ENCODE results near the gene DCXR. TPM values are rescaled to one million over a fixed set of nuclear protein-coding genes. Genes with fewer than 3 reads are reported as not detected.
A peak's percentile ranks its signal among the peaks of the same experiment; 100 is the strongest.

Gene DCXR
- total RNA-seq, 1 donor from 2014 or later: 49.9 TPM

GRCh38 chr17:82064433-82065192, 27.1 kb upstream of the DCXR start:
- DNase-seq (ENCODE audit: low read depth) (no peak), FAIRE-seq (no peak)
- peaks cover 30% of the 10 kb centered on the region for H3K79me2 ChIP-seq (ENCODE audit: insufficient read depth, low read length)
- peak overlapping the region; percentile 96 for H3K4me2 ChIP-seq (ENCODE audit: low read length)
- peak overlapping the region; percentile 66 for H2AFZ ChIP-seq (ENCODE audit: low read depth, low read length)
- Mint-ChIP-seq H3K9me3 (ENCODE audit: unreplicated experiment) (no peaks in the 10 kb centered on the region), H3K4me1 (ENCODE audit: low read depth, unreplicated experiment) (no peaks in the 10 kb centered on the region), H3K27ac (ENCODE audit: unreplicated experiment) (no peak overlapping the region), H3K27me3 (ENCODE audit: low read depth, unreplicated experiment) (no peaks in the 10 kb centered on the region), H3K4me3 (ENCODE audit: unreplicated experiment) (peak overlapping the region; percentile 76), H3K36me3 (ENCODE audit: low read depth, unreplicated experiment) (peaks cover 3% of the 10 kb centered on the region)
- no peaks in the 10 kb centered on the region for H3K9me3 ChIP-seq (ENCODE audit: insufficient read depth, low read depth, low read length)
- peaks cover 24% of the 10 kb centered on the region for H4K20me1 ChIP-seq (ENCODE audit: insufficient read depth, low read length)
- H3K27ac ChIP-seq (ENCODE audit: low read depth, low read length): peak overlapping the region; percentile 33
- TF ChIP-seq CTCF (IDR thresholded peaks at IDR 0.05; ENCODE audit: insufficient read depth, low read depth, low read length) (no peak), EZH2 (IDR thresholded peaks at IDR 0.05; ENCODE audit: insufficient read depth, low read length) (no peak)
- H3K4me1 ChIP-seq (ENCODE audit: insufficient read depth, low read length): peaks cover 12% of the 10 kb centered on the region
- H3K27me3 ChIP-seq (ENCODE audit: insufficient read depth, low read length): no peaks in the 10 kb centered on the region
- H3K9ac ChIP-seq (ENCODE audit: low read length): peak overlapping the region; percentile 92
- peaks cover 2% of the 10 kb centered on the region for H3K36me3 ChIP-seq (ENCODE audit: insufficient read depth, low read length)
- peak overlapping the region; percentile 71 for H3K4me3 ChIP-seq (ENCODE audit: insufficient read depth, low read depth, low read length)

DNA sequence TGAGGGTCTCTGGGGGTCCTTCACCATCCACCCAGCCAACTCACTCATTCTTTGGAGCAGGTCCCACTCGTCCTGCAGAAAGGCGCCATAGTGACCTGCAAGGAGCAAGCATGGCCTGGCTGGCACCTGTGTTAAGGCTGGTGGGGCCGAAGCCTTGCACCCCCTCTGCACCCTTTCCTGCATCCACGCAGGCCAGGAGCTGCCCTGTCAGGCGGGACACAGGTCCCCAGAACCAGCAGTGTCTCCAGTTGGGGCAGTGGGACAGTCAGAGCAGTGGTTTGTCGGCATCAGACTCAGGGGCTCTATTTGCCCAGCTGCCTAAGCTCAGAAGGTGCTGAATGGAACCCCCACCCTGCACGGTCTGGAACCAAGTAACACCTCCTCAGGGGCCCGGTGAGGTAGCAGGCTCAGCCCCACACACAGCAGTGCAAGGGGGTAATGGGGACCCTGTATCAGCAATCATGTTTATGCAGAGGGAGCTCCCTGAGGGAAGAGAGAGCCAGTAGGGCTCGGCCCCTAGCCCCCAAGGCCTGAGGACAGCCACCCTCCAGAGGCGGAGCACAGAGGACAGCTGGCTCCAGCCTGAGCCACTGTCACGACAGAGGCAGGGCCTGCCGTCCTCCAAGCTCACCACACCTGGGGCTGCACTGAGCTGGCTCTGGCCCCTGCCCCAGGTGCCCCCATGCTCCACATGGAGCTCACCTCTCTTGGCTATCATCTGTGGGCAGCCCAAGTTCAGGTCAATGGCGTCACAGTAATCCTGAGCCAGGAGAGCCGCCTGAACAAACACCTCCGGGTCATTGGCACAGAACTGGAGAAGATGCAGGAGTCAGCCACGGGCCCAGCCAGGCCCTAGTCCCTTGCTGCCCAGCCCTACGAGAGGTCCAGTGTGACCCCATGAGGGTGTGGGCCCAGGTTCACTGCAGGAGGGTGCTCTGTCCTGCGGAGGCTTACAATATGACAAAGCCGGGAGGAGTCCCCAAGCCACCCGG, 26.2 kb upstream of the DCXR start:
- Histone ChIP-seq H2AFZ (ENCODE audit: low read depth, low read length) (no peak overlapping the region), H3K27me3 (ENCODE audit: insufficient read depth, low read length) (no peaks in the 10 kb centered on the region), H3K79me2 (ENCODE audit: insufficient read depth, low read length) (peaks cover 30% of the 10 kb centered on the region), H3K4me2 (ENCODE audit: low read length) (peak overlapping the region; percentile 96), H3K4me3 (ENCODE audit: insufficient read depth, low read depth, low read length) (no peak overlapping the region), H3K9me3 (ENCODE audit: insufficient read depth, low read depth, low read length) (no peaks in the 10 kb centered on the region), H3K9ac (ENCODE audit: low read length) (peak overlapping the region; percentile 92), H3K4me1 (ENCODE audit: insufficient read depth, low read length) (peaks cover 12% of the 10 kb centered on the region), H3K36me3 (ENCODE audit: insufficient read depth, low read length) (peaks cover 2% of the 10 kb centered on the region), H3K27ac (ENCODE audit: low read depth, low read length) (no peak overlapping the region), H4K20me1 (ENCODE audit: insufficient read depth, low read length) (peaks cover 31% of the 10 kb centered on the region)
- H3K36me3 Mint-ChIP-seq (ENCODE audit: low read depth, unreplicated experiment): peaks cover 3% of the 10 kb centered on the region
- TF ChIP-seq EZH2 (IDR thresholded peaks at IDR 0.05; ENCODE audit: insufficient read depth, low read length): no peak
- no peaks in the 10 kb centered on the region for H3K9me3 Mint-ChIP-seq (ENCODE audit: unreplicated experiment)
- no peaks in the 10 kb centered on the region for H3K4me1 Mint-ChIP-seq (ENCODE audit: low read depth, unreplicated experiment)
- FAIRE-seq (no peak), DNase-seq (ENCODE audit: low read depth) (no peak)
- peak overlapping the region; percentile 76 for H3K4me3 Mint-ChIP-seq (ENCODE audit: unreplicated experiment)
- H3K27me3 Mint-ChIP-seq (ENCODE audit: low read depth, unreplicated experiment): no peaks in the 10 kb centered on the region
- H3K27ac Mint-ChIP-seq (ENCODE audit: unreplicated experiment): no peak overlapping the region

GRCh38 chr17:82062984-82063368, 25.5 kb upstream of the DCXR start:
- Histone ChIP-seq H3K4me1 (ENCODE audit: insufficient read depth, low read length) (peaks cover 12% of the 10 kb centered on the region), H4K20me1 (ENCODE audit: insufficient read depth, low read length) (peaks cover 38% of the 10 kb centered on the region), H3K27ac (ENCODE audit: low read depth, low read length) (no peak overlapping the region), H3K9me3 (ENCODE audit: insufficient read depth, low read depth, low read length) (no peaks in the 10 kb centered on the region), H3K4me2 (ENCODE audit: low read length) (no peak overlapping the region), H3K9ac (ENCODE audit: low read length) (no peak overlapping the region), H3K36me3 (ENCODE audit: insufficient read depth, low read length) (peaks cover 2% of the 10 kb centered on the region), H3K79me2 (ENCODE audit: insufficient read depth, low read length) (peaks cover 30% of the 10 kb centered on the region), H2AFZ (ENCODE audit: low read depth, low read length) (no peak overlapping the region), H3K4me3 (ENCODE audit: insufficient read depth, low read depth, low read length) (no peak overlapping the region), H3K27me3 (ENCODE audit: insufficient read depth, low read length) (no peaks in the 10 kb centered on the region)
- Mint-ChIP-seq H3K4me1 (ENCODE audit: low read depth, unreplicated experiment) (no peaks in the 10 kb centered on the region), H3K9me3 (ENCODE audit: unreplicated experiment) (no peaks in the 10 kb centered on the region), H3K4me3 (ENCODE audit: unreplicated experiment) (no peak overlapping the region), H3K27me3 (ENCODE audit: low read depth, unreplicated experiment) (no peaks in the 10 kb centered on the region), H3K27ac (ENCODE audit: unreplicated experiment) (no peak overlapping the region), H3K36me3 (ENCODE audit: low read depth, unreplicated experiment) (peaks cover 3% of the 10 kb centered on the region)
- FAIRE-seq: no peak
- DNase-seq (ENCODE audit: low read depth): no peak
- no peak for TF ChIP-seq EZH2 (IDR thresholded peaks at IDR 0.05; ENCODE audit: insufficient read depth, low read length)
- TF ChIP-seq CTCF (IDR thresholded peaks at IDR 0.05; ENCODE audit: insufficient read depth, low read depth, low read length): no peak

All from astrocyte (in vitro differentiated cells and primary cell).